Endodermal cell (in vitro differentiated cells): ENCODE results near the gene CSNK2A2. TPM values are rescaled to one million over a fixed set of nuclear protein-coding genes. Genes with fewer than 3 reads are reported as not detected.

Source experiments
- DNase-seq: peaks from one replicate; pipeline ENCODE4 v3.0.0-alpha.2; 2017
- H3K27ac ChIP-seq: 2 replicates; pipeline ENCODE4 v1.5.1; 2013; ENCODE audit warnings: mild to moderate bottlenecking, low read depth, low read length, moderate library complexity
- H3K27me3 ChIP-seq: 2 replicates; pipeline ENCODE4 v1.6.1; 2013; ENCODE audit warnings: mild to moderate bottlenecking, low read length, moderate library complexity; ENCODE audit not compliant: insufficient read depth, control insufficient read depth, poor library complexity, severe bottlenecking
- H3K36me3 ChIP-seq: 2 replicates; pipeline ENCODE4 v1.7.0; 2013; ENCODE audit warnings: mild to moderate bottlenecking, low read length, moderate library complexity; ENCODE audit not compliant: control insufficient read depth, insufficient read depth
- H3K4me1 ChIP-seq: one replicate; pipeline ENCODE4 v1.7.0; 2013; ENCODE audit warnings: low read length; ENCODE audit not compliant: control insufficient read depth, insufficient read depth
- H3K4me3 ChIP-seq: 2 replicates; pipeline ENCODE4 v1.5.1; 2013; ENCODE audit warnings: mild to moderate bottlenecking, low read length, moderate library complexity
- H3K9ac ChIP-seq: 2 replicates; pipeline ENCODE4 v1.6.1; 2013; ENCODE audit warnings: mild to moderate bottlenecking, low read length, moderate library complexity; ENCODE audit not compliant: poor library complexity, severe bottlenecking; ENCODE audit errors: extremely low read depth
- H3K9me3 ChIP-seq: 2 replicates; pipeline ENCODE4 v1.6.1; 2013; ENCODE audit warnings: mild to moderate bottlenecking, low read length, moderate library complexity; ENCODE audit not compliant: control insufficient read depth
- H3K27ac Mint-ChIP-seq: 2 replicates; pipeline ENCODE4 v1.8.0; 2020; ENCODE audit warnings: mixed read lengths
- H3K27me3 Mint-ChIP-seq: 2 replicates; pipeline ENCODE4 v1.8.0; 2021; ENCODE audit warnings: mild to moderate bottlenecking, mixed read lengths; ENCODE audit not compliant: insufficient read depth
- H3K36me3 Mint-ChIP-seq: 2 replicates; pipeline ENCODE4 v1.8.0; 2020; ENCODE audit warnings: low read depth, mixed read lengths
- H3K4me1 Mint-ChIP-seq: 2 replicates; pipeline ENCODE4 v1.8.0; 2020; ENCODE audit warnings: mixed read lengths
- H3K4me3 Mint-ChIP-seq: 2 replicates; pipeline ENCODE4 v1.8.0; 2020; ENCODE audit warnings: mild to moderate bottlenecking, moderate library complexity, mixed read lengths
- H3K9me3 Mint-ChIP-seq: 2 replicates; pipeline ENCODE4 v1.8.0; 2020; ENCODE audit warnings: mild to moderate bottlenecking, mixed read lengths
- WGBS, 2 experiments: methylation state at CpG; one replicate each; pipeline versions ENCODE4 v1.1.5 to v1.1.7; 2013; ENCODE audit warnings: missing lambda C conversion rate in 2 of 2, mixed read lengths in 1 of 2; ENCODE audit not compliant: insufficient coverage in 1 of 2, insufficient read length in 1 of 2; 5-methylcytosine and 5-hydroxymethylcytosine counted together
- total RNA-seq, 2 donors: library from RNA; stranded (reverse); fragmentation: NEBNext Ultra II Directional in 1 of 2; extraction: Animal tissue kit (Norgen Biotek cat#: 25700) in 1 of 2; gene quantifications; 2 replicates in 1 of 2; 3 replicates in 1 of 2; pipeline ENCODE4 v1.2.1, GENCODE V29; 2021
- TF ChIP-seq, protein P1 (sequence below): fragments of 200-600 bp; sonication (generic); conservative IDR thresholded peaks from 2 replicates; pipeline ENCODE4 v1.5.0; 2021; ENCODE audit warnings: antibody characterized with exemption, mild to moderate bottlenecking

The CSNK2A2 gene
- total RNA-seq, 2 donors from 2014 or later, result 114 to 121 TPM

DNA sequence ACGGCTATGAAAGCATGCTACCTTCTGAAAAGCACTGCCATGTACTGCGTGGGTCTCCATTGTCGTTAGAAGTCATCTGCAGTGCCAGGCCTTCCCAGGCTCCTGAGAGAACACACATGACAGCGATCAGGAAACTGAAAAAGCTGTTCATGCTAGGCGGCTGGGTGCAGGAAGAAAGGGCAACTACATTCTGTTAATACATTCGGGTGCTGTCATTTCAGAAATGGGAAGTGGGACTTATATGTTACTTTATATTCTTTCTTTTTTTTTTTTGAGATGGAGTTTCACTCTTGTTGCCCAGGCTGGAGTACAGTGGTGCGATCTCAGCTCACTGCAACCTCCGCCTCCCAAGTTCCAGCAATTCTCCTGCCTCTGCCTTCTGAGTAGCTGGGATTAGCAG lies 88.6 kb downstream of the CSNK2A2 start:
- Histone ChIP-seq H3K27me3 (no peaks in the 10 kb centered on the region), H3K9ac (no peak overlapping the region), H3K36me3 (peaks cover 18% of the 10 kb centered on the region), H3K9me3 (peaks cover 6% of the 10 kb centered on the region), H3K27ac (no peak overlapping the region), H3K4me3 (no peak overlapping the region), H3K4me1 (no peaks in the 10 kb centered on the region)
- peaks cover 7% of the 10 kb centered on the region for H3K4me1 Mint-ChIP-seq
- TF ChIP-seq, protein P1, sequence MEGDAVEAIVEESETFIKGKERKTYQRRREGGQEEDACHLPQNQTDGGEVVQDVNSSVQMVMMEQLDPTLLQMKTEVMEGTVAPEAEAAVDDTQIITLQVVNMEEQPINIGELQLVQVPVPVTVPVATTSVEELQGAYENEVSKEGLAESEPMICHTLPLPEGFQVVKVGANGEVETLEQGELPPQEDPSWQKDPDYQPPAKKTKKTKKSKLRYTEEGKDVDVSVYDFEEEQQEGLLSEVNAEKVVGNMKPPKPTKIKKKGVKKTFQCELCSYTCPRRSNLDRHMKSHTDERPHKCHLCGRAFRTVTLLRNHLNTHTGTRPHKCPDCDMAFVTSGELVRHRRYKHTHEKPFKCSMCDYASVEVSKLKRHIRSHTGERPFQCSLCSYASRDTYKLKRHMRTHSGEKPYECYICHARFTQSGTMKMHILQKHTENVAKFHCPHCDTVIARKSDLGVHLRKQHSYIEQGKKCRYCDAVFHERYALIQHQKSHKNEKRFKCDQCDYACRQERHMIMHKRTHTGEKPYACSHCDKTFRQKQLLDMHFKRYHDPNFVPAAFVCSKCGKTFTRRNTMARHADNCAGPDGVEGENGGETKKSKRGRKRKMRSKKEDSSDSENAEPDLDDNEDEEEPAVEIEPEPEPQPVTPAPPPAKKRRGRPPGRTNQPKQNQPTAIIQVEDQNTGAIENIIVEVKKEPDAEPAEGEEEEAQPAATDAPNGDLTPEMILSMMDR, result no peak
- no peaks in the 10 kb centered on the region for H3K27me3 Mint-ChIP-seq
- no peak for DNase-seq
- WGBS, 2 experiments, result 92 to 94% methylated on average over 6 to 8 of the region's 8 CpGs
- H3K9me3 Mint-ChIP-seq, result no peaks in the 10 kb centered on the region
- H3K4me3 Mint-ChIP-seq, result no peak overlapping the region
- peaks cover 18% of the 10 kb centered on the region for H3K36me3 Mint-ChIP-seq
- no peak overlapping the region for H3K27ac Mint-ChIP-seq

Other genes with a start within 250 kb of the CSNK2A2 start
- under 1 TPM; 0.29 to 0.60 TPM for gene CNGB1, start 227.0 kb downstream of the CSNK2A2 start, total RNA-seq
- 10 to 100 TPM in 1 of 2 donors, 1 to 10 TPM in 1; 9.8 to 10.8 TPM for gene ZNF319, start 197.4 kb downstream of the CSNK2A2 start, total RNA-seq
- gene USB1, start 196.7 kb downstream of the CSNK2A2 start, total RNA-seq, result 100 to 1,000 TPM; 139 to 163 TPM
- gene MMP15, start 172.4 kb downstream of the CSNK2A2 start, total RNA-seq, result 100 to 1,000 TPM in 1 of 2 donors, 10 to 100 TPM in 1; 99.8 to 105 TPM
- gene CFAP20, start 68.7 kb downstream of the CSNK2A2 start, total RNA-seq, result 10 to 100 TPM; 55.2 to 57.2 TPM
- not detected for gene PRSS54, start 96.9 kb upstream of the CSNK2A2 start, total RNA-seq
- gene GINS3, start 194.4 kb upstream of the CSNK2A2 start, total RNA-seq, result 10 to 100 TPM; 10.5 to 14.7 TPM